Endothelial cell of umbilical vein (primary cell): ENCODE measurements around the gene ARHGEF10L. TPM values are rescaled to one million over a fixed set of nuclear protein-coding genes. Genes with fewer than 3 reads are reported as not detected.

Experiments used
- BruUV-seq: library from RNA; stranded (reverse); fragments of 400-500 nt; replicated peaks from 2 replicates; lab custom pipeline; 2021; lab: Mats Ljungman, UMichigan
- CTCF ChIA-PET: fragments of 300-600, 350-600 bp; sonication (Branson Sonifier 250); formaldehyde crosslinking; loops from one replicate; lab custom pipeline; 2021; ENCODE audit warnings: antibody characterized with exemption, inconsistent platforms; lab: Charles Lee
- POLR2A ChIA-PET: fragments of 300-600, 350-600 bp; sonication (Branson Sonifier 250); formaldehyde crosslinking; loops from one replicate; lab custom pipeline; 2021; ENCODE audit warnings: antibody characterized with exemption, inconsistent platforms; lab: Charles Lee
- DNase-seq: peaks from one replicate; pipeline ENCODE4 v3.0.0-alpha.2; 2011; ENCODE audit warnings: low read depth, low spot score
- FAIRE-seq: peaks from 2 replicates; lab custom pipeline; 2011; peaks lifted over from hg19 to GRCh38; lab: Jason Lieb, UNC
- H2AFZ ChIP-seq: 2 replicates; pipeline ENCODE4 v1.6.0; 2012; ENCODE audit warnings: low read depth, low read length, control low read depth, inconsistent platforms
- H3K27ac ChIP-seq: 2 replicates; pipeline ENCODE4 v1.5.1; 2011; ENCODE audit warnings: low read depth, mild to moderate bottlenecking, control low read depth, low read length, moderate library complexity; ENCODE audit not compliant: insufficient read depth
- H3K27me3 ChIP-seq, 2 experiments: 2 replicates each; pipeline versions ENCODE4 v1.6.0 to v1.6.1; 2011; ENCODE audit warnings: low read length in 2 of 2, mixed read lengths in 1 of 2; ENCODE audit not compliant: control insufficient read depth in 2 of 2, insufficient read depth in 2 of 2
- H3K36me3 ChIP-seq, 2 experiments: 2 replicates in 1 of 2; 3 replicates in 1 of 2; pipeline ENCODE4 v1.5.1; 2011; ENCODE audit warnings: low read length in 2 of 2, mild to moderate bottlenecking in 1 of 2, moderate library complexity in 1 of 2; ENCODE audit not compliant: control insufficient read depth in 2 of 2, insufficient read depth in 2 of 2; ENCODE audit errors: extremely low read depth in 1 of 2
- H3K4me1 ChIP-seq: 3 replicates; pipeline ENCODE4 v1.5.1; 2011; ENCODE audit warnings: mild to moderate bottlenecking, low read length; ENCODE audit not compliant: control insufficient read depth, insufficient read depth; ENCODE audit errors: extremely low read depth
- H3K4me2 ChIP-seq: 2 replicates; pipeline ENCODE4 v1.6.1; 2011; ENCODE audit warnings: low read length, control low read depth, mixed read lengths; ENCODE audit not compliant: insufficient read depth
- H3K4me3 ChIP-seq, 3 experiments: fragments of 200-600 bp in 1 of 3; sonication (generic), shearing (Covaris generic) in 1 of 3; replicated peaks in 1 of 3; 2 replicates each; pipeline ENCODE4 v1.5.1; 2011 to 2016; ENCODE audit warnings: control low read depth in 3 of 3, low read length in 3 of 3, mild to moderate bottlenecking in 2 of 3, inconsistent platforms in 1 of 3, low read depth in 1 of 3, moderate library complexity in 1 of 3; ENCODE audit not compliant: insufficient read depth in 1 of 3
- H3K79me2 ChIP-seq: 2 replicates; pipeline ENCODE4 v1.6.0; 2012; ENCODE audit warnings: low read length, inconsistent platforms; ENCODE audit not compliant: control insufficient read depth, insufficient read depth
- H3K9ac ChIP-seq: replicated peaks from 2 replicates; pipeline ENCODE3; 2011; ENCODE audit warnings: low read length, control low read depth; ENCODE audit not compliant: insufficient read depth; ENCODE audit errors: extremely low read depth
- H3K9me1 ChIP-seq: replicated peaks from 3 replicates; pipeline ENCODE4 v1.6.0; 2011; ENCODE audit warnings: mild to moderate bottlenecking, low read length; ENCODE audit not compliant: control insufficient read depth, insufficient read depth; ENCODE audit errors: extremely low read depth
- H3K9me3 ChIP-seq: replicated peaks from 2 replicates; pipeline ENCODE4 v1.5.1; 2012; ENCODE audit warnings: low read length, inconsistent platforms; ENCODE audit not compliant: control insufficient read depth, insufficient read depth
- H4K20me1 ChIP-seq: replicated peaks from 2 replicates; pipeline ENCODE3; 2011; ENCODE audit warnings: mild to moderate bottlenecking, low read length; ENCODE audit not compliant: control insufficient read depth, insufficient read depth; ENCODE audit errors: extremely low read depth
- EZH2 ChIP-seq: IDR thresholded peaks from 2 replicates; pipeline ENCODE4 v1.6.1; 2012; ENCODE audit warnings: borderline replicate concordance, low read depth, mild to moderate bottlenecking, moderate library complexity, low read length, inconsistent platforms; ENCODE audit not compliant: severe bottlenecking
- FOS ChIP-seq: IDR thresholded peaks from 2 replicates; pipeline ENCODE4 v1.6.1; 2011; ENCODE audit warnings: mild to moderate bottlenecking, low read length, moderate library complexity, borderline replicate concordance; ENCODE audit not compliant: insufficient read depth
- GATA2 ChIP-seq: IDR thresholded peaks from 2 replicates; pipeline ENCODE4 v1.7.0; 2011; ENCODE audit warnings: low read depth, mild to moderate bottlenecking, moderate library complexity, mixed read lengths, low read length; ENCODE audit not compliant: insufficient read length, insufficient read depth
- JUN ChIP-seq: IDR thresholded peaks from 2 replicates; pipeline ENCODE4 v1.6.1; 2011; ENCODE audit warnings: borderline replicate concordance, low read depth; ENCODE audit not compliant: insufficient read length, insufficient read depth
- MYC ChIP-seq: IDR thresholded peaks from one replicate; pipeline ENCODE4 v1.6.1; 2011; ENCODE audit warnings: mild to moderate bottlenecking, low read depth, low read length
- POLR2A ChIP-seq: IDR thresholded peaks from 2 replicates; pipeline ENCODE4 v1.6.1; 2012; ENCODE audit warnings: low read depth, mild to moderate bottlenecking, control low read depth, low read length
- POLR2AphosphoS5 ChIP-seq: IDR thresholded peaks from 2 replicates; pipeline ENCODE4 v1.6.1; 2012; ENCODE audit warnings: low read depth, mild to moderate bottlenecking, control low read depth, low read length, moderate library complexity; ENCODE audit not compliant: insufficient read depth
- dilution Hi-C: fragments of 300-500 bp; cut with MboI; formaldehyde crosslinking; loops from one replicate; pipeline ENCODE4 v1.15.0; 2019; ENCODE audit warnings: low sequenced_read_pairs; ENCODE audit not compliant: extremely low pct_ligation_motif_present
- intact Hi-C: fragments of 100-400 bp; cut with micrococcal nuclease; formaldehyde crosslinking; loops from one replicate; pipeline ENCODE4 v1.10.0; 2022
- polyA plus RNA-seq, 4 experiments: library from polyadenylated mRNA; depleted of rRNA in 3 of 4; stranded (reverse) in 3 of 4; unstranded in 1 of 4; fragments of >200 nt; gene quantifications; 2 replicates each; pipeline versions ENCODE4 v1.2.1 to v1.2.3, GENCODE V29; 2011 to 2012; ENCODE audit warnings: missing spikeins in 1 of 4
- total RNA-seq: library from RNA; stranded (reverse); gene quantifications from 2 replicates; pipeline ENCODE4 v1.2.3, GENCODE V29; 2021
- TF ChIP-seq, protein P1 (sequence below), 2 donors: IDR thresholded peaks; 1 replicate in 1 of 2; 2 replicates in 1 of 2; pipeline ENCODE4 v1.5.1; 2011; ENCODE audit warnings: low read length in 2 of 2, mild to moderate bottlenecking in 2 of 2, moderate library complexity in 2 of 2, control low read depth in 1 of 2, inconsistent platforms in 1 of 2, low read depth in 1 of 2; ENCODE audit not compliant: insufficient read depth in 1 of 2; ENCODE audit errors: extremely low read depth in 1 of 2
- TF ChIP-seq, protein P2 (sequence below): IDR thresholded peaks from 2 replicates; pipeline ENCODE4 v1.6.1; 2011; ENCODE audit not compliant: insufficient read depth, insufficient read length

ARHGEF10L gene
- total and polyA plus RNA-seq, 2 donors (not counting 3 experiments of a cell fraction or from before 2014, with no cell fraction given) = 1.9 to 5.2 TPM

DNA sequence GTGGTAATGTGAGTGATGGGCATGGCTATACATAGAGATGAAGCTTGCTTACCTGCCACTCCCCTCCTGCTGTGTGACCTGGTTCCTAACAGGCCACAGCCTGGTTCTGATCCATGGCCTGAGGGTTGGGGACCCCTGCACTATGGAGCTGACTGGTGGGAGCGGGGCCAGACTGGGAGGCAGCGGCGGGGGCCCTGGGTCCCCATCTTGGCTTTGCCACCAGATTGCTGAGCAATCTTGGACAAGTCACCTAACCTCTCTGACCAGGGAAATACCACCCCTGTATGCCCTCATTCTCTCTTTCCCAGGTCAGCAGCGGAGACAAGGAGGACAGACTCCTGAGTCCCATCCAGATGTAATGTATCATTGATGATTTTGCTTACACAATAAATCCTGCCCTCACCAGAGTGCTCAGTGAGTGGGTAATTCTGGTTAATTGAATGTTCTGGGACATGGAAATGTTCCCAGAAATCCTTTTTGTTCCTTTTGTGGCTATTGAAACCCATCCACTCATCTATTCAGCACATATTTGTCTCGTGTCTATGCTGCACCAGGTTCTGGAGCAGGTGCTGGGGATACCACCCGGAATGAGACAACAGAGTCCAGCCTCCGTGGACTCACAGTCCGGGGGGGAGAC lies 4.1 kb upstream of the ARHGEF10L start:
- no TSS peak for BruUV-seq

More for the DNA sequence above, 4.1 kb upstream of the ARHGEF10L start:
- no peak overlapping the region for H3K4me3 ChIP-seq
- H3K4me1 ChIP-seq = no peaks in the 10 kb centered on the region
- H3K36me3 ChIP-seq = no peaks in the 10 kb centered on the region
- ChIA-PET CTCF (no interaction called here), POLR2A (no interaction called here)
- no peaks in the 10 kb centered on the region for H3K9me1 ChIP-seq
- H4K20me1 ChIP-seq = no peaks in the 10 kb centered on the region
- H2AFZ ChIP-seq = no peak overlapping the region
- no peak for DNase-seq
- no peaks in the 10 kb centered on the region for H3K9me3 ChIP-seq
- H3K4me2 ChIP-seq = no peak overlapping the region
- FAIRE-seq = no peak
- H3K9ac ChIP-seq = no peak overlapping the region
- H3K27me3 ChIP-seq = peaks cover 3 to 6% of the 10 kb centered on the region in 2 experiments
- dilution Hi-C loops = no loop called here
- H3K27ac ChIP-seq = no peak overlapping the region
- TF ChIP-seq, protein P1, sequence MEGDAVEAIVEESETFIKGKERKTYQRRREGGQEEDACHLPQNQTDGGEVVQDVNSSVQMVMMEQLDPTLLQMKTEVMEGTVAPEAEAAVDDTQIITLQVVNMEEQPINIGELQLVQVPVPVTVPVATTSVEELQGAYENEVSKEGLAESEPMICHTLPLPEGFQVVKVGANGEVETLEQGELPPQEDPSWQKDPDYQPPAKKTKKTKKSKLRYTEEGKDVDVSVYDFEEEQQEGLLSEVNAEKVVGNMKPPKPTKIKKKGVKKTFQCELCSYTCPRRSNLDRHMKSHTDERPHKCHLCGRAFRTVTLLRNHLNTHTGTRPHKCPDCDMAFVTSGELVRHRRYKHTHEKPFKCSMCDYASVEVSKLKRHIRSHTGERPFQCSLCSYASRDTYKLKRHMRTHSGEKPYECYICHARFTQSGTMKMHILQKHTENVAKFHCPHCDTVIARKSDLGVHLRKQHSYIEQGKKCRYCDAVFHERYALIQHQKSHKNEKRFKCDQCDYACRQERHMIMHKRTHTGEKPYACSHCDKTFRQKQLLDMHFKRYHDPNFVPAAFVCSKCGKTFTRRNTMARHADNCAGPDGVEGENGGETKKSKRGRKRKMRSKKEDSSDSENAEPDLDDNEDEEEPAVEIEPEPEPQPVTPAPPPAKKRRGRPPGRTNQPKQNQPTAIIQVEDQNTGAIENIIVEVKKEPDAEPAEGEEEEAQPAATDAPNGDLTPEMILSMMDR (IDR thresholded peaks at IDR 0.05; ENCODE audit: extremely low read depth in 1 of 2, insufficient read depth in 1 of 2, low read depth in 1 of 2, low read length in 2 of 2) = no peak
- TF ChIP-seq JUN (no peak), MYC (no peak), EZH2 (no peak), POLR2A (no peak), POLR2AphosphoS5 (no peak), GATA2 (no peak), FOS (no peak)
- TF ChIP-seq, protein P2, sequence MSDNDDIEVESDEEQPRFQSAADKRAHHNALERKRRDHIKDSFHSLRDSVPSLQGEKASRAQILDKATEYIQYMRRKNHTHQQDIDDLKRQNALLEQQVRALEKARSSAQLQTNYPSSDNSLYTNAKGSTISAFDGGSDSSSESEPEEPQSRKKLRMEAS = no peak
- intact Hi-C loops = no loop called here
- H3K79me2 ChIP-seq = no peaks in the 10 kb centered on the region
